GM13977 (cell line): ENCODE measurements around the gene LUZP1.

Source experiments
- DNase-seq: peaks from one replicate; pipeline ENCODE4 v3.0.0; 2012; ENCODE audit warnings: low spot score
- in situ Hi-C: fragments of 300-500 bp; cut with MboI; formaldehyde crosslinking; loops from one replicate; pipeline ENCODE4 v1.12.0; 2022; ENCODE audit warnings: low sequenced_read_pairs, low pct_unique_long_range_greater_than_20kb, mixed read lengths, inconsistent platforms; ENCODE audit not compliant: unreplicated experiment
- TF ChIP-seq, protein P1 (sequence below): IDR thresholded peaks from 2 replicates; pipeline ENCODE4 v1.5.1; 2012; ENCODE audit warnings: mild to moderate bottlenecking, control low read depth; ENCODE audit not compliant: insufficient read depth; ENCODE audit errors: extremely low read depth, missing control alignments

LUZP1 gene

DNA sequence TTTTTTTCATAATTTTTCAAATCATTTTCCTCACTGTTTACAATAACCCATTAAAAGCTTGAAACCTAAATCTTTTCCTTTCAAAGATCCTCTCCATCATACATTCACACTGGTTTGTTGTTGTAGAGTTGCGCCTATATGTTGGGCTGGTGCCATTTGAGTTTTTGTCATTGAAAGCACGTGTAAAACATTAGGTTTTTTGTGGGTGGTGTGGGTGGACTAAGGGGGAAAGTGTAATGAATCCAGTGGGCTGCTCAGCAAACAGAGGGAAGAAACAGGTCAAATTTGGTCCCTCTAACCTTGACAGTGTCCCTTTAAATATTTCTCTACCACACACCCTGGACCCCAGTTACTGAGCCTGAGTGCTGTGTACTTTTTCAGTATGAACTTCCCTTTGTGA, 102.6 kb downstream of the LUZP1 start:
- in situ Hi-C loops = no loop called here
- DNase-seq = no peak
- TF ChIP-seq, protein P1, sequence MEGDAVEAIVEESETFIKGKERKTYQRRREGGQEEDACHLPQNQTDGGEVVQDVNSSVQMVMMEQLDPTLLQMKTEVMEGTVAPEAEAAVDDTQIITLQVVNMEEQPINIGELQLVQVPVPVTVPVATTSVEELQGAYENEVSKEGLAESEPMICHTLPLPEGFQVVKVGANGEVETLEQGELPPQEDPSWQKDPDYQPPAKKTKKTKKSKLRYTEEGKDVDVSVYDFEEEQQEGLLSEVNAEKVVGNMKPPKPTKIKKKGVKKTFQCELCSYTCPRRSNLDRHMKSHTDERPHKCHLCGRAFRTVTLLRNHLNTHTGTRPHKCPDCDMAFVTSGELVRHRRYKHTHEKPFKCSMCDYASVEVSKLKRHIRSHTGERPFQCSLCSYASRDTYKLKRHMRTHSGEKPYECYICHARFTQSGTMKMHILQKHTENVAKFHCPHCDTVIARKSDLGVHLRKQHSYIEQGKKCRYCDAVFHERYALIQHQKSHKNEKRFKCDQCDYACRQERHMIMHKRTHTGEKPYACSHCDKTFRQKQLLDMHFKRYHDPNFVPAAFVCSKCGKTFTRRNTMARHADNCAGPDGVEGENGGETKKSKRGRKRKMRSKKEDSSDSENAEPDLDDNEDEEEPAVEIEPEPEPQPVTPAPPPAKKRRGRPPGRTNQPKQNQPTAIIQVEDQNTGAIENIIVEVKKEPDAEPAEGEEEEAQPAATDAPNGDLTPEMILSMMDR = no peak

DNA sequence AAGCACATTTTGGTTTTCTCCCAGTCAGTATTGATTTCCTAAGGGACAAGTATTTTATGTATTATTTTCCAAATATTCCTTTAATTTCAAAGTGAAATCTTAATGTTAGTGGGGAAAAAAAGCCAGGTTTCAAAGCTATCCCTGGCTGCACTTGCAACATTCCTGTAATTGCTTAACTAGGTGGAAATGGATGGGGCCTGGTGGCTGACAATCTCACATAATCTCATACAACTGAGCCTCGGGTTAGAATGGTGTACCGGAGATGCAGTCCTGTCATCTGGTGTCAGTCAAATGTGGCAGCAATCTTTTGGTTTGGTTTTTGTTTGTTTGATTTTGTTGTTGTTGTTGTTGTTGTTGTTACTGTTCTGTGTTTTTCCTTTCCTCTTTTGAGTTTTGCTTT, 103.3 kb downstream of the LUZP1 start:
- no peak for DNase-seq
- in situ Hi-C loops = no loop called here
- TF ChIP-seq, protein P1 = no peak

DNA sequence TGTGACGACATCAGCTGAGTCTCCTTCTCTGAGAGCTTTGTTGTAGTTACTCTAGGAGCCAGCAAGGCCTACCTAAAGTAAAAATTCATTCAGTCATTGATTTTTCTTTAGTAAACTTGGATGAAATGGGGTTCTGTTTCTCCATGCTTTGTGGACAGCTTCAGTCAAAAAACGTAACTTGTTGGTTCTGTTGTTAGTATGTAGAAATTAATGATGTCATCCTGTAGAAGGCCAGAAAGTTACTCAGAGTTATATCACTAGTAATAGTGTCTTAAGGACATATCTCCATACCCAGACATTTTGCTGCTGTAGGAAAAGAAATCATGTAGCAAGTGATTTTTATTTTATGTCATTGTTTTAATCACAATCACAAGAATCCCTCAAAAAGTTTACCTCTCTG, 106.4 kb downstream of the LUZP1 start:
- in situ Hi-C loops = no loop called here
- TF ChIP-seq, protein P1 = no peak
- DNase-seq = no peak

DNA sequence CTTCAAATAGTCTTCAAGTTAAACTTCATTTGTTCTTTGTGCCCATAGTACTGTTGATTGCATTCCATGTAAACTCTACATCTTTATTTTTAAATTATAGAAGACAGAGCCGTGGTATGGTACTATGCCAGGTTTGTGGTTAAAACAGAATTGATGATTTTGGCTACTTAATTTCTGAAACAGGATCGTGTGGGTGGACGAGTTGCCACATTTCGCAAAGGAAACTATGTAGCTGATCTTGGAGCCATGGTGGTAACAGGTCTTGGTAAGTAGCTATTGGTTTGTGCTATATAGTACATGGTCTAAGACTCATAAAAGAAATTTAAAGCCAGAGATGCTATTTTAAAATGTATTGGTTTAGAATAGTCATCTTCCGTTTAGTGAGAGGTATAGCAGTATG, 111.4 kb downstream of the LUZP1 start:
- DNase-seq = no peak
- TF ChIP-seq, protein P1 = no peak
- in situ Hi-C loops = no loop called here

DNA sequence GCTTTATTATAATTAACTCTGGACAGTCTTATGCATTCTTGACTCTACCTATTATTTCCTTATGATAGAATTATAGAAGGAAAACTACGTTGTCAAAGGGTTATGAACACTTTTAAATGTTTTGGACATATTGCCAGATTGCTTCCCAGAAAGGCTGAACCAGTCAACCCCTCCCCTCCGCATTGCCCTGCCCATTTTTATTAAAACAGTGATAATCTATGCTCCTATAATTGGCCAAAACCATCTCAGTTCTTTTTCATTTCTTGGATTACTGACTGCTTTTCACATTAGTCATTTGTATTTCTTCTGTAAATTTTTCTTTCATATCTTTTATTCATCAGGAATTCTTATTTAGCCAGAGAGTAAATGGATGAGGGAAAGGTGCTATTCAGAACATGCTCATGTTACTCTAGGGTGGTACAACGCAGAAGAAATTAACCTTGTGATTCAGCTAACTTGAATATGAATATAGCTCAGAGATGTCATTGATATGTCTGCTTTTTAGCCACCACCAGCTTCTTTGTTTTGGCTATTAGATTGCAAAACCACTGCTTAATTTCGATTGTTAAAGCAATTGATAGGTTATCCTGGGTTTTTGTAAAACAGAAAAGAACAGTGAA, 117.3 kb downstream of the LUZP1 start:
- in situ Hi-C loops = no loop called here
- no peak for DNase-seq
- TF ChIP-seq, protein P1 = no peak

DNA sequence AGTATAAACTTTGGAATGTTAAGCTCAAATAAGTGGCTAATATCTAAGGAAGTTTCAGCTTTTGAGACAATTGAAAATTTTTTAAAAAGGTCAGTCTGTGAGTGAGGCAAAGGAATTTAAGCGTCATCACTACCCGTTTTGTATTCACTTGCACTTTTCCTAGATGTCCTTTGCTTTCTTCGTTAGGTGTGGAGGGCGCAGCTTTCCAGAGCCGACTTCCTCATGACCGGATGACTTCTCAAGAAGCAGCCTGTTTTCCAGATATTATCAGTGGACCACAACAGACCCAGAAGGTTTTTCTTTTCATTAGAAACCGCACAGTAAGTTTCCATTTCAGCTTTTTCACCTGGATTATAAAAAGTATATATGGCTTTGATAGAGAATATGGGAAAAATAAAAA, 118.5 kb downstream of the LUZP1 start:
- in situ Hi-C loops = no loop called here
- TF ChIP-seq, protein P1 = no peak
- DNase-seq = no peak
